DOHH2 (cell line): ENCODE measurements around the gene STAT1.

Source experiments
- H3F3A ChIP-seq: fragments of 200-600 bp; sonication (generic), shearing (Covaris generic); 2 replicates; pipeline ENCODE4 v1.6.0; 2016; ENCODE audit warnings: antibody characterized with exemption, mild to moderate bottlenecking; ENCODE audit not compliant: control insufficient read depth, insufficient read depth
- H3K27ac ChIP-seq: fragments of 200-600 bp; sonication (generic); 2 replicates; pipeline ENCODE4 v1.5.1; 2014; ENCODE audit warnings: low read depth, mild to moderate bottlenecking, low read length, moderate library complexity
- H3K27me3 ChIP-seq: fragments of 200-600 bp; sonication (generic); 2 replicates; pipeline ENCODE4 v1.6.1; 2014; ENCODE audit warnings: mild to moderate bottlenecking, low read length, mixed read lengths; ENCODE audit not compliant: control insufficient read depth
- H3K36me3 ChIP-seq: fragments of 200-600 bp; sonication (generic); 2 replicates; pipeline ENCODE4 v1.6.1; 2014; ENCODE audit warnings: mild to moderate bottlenecking, low read length, moderate library complexity, mixed read lengths; ENCODE audit not compliant: control insufficient read depth
- H3K4me1 ChIP-seq: fragments of 200-600 bp; sonication (generic); 2 replicates; pipeline ENCODE4 v1.6.1; 2014; ENCODE audit warnings: mild to moderate bottlenecking, low read length, mixed read lengths; ENCODE audit not compliant: control insufficient read depth
- H3K4me2 ChIP-seq: fragments of 200-600 bp; sonication (generic); 2 replicates; pipeline ENCODE4 v1.6.0; 2014; ENCODE audit warnings: mild to moderate bottlenecking, low read length, moderate library complexity
- H3K4me3 ChIP-seq: fragments of 200-600 bp; sonication (generic); 2 replicates; pipeline ENCODE4 v1.5.1; 2014; ENCODE audit warnings: mild to moderate bottlenecking, low read length, mixed read lengths
- H3K79me2 ChIP-seq: fragments of 200-600 bp; sonication (generic); 2 replicates; pipeline ENCODE4 v1.6.1; 2014; ENCODE audit warnings: mild to moderate bottlenecking, low read length, mixed read lengths; ENCODE audit not compliant: control insufficient read depth
- H3K9me2 ChIP-seq: fragments of 200-600 bp; sonication (generic); replicated peaks from 2 replicates; pipeline ENCODE4 v1.6.1; 2014; ENCODE audit warnings: mild to moderate bottlenecking, low read length, mixed read lengths; ENCODE audit not compliant: control insufficient read depth
- H3K9me3 ChIP-seq: fragments of 200-600 bp; sonication (generic); 2 replicates; pipeline ENCODE4 v1.6.1; 2014; ENCODE audit warnings: antibody characterized with exemption, low read length, mixed read lengths; ENCODE audit not compliant: control insufficient read depth, insufficient read depth
- H4K20me1 ChIP-seq: fragments of 200-600 bp; sonication (generic); 2 replicates; pipeline ENCODE4 v1.6.0; 2014; ENCODE audit warnings: low read depth, mild to moderate bottlenecking, antibody characterized with exemption, low read length, moderate library complexity; ENCODE audit not compliant: control insufficient read depth, insufficient read depth
- EZH2phosphoT487 ChIP-seq: fragments of 200-600 bp; sonication (generic); IDR thresholded peaks from 2 replicates; pipeline ENCODE4 v1.6.1; 2017; ENCODE audit warnings: borderline replicate concordance, mild to moderate bottlenecking, antibody characterized with exemption, low read length, moderate library complexity, mixed read lengths
- TF ChIP-seq, protein P1 (sequence below): fragments of 200-600 bp; sonication (generic); IDR thresholded peaks from one replicate; pipeline ENCODE4 v1.5.1; 2014; ENCODE audit warnings: antibody characterized with exemption, mild to moderate bottlenecking, low read depth, low read length; ENCODE audit not compliant: poor library complexity, severe bottlenecking

Gene STAT1

DNA sequence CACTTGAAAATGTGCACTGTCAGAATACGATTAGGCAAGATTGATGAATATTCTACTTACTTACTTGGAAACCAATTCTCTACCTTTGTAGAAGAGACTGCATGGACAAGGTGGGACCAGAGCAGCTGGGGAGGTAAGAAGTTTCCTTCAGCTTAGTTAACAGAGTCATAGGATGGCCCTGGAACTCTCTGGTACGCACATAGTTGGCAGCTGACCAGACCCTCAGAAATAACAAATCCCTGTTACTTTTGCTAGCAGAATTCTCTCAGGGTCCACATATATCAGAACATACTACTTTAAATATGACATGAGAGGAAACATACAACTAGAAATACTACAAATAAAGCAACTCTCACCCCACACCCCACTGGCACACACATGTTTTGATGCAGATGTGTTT, 24.8 kb upstream of the STAT1 start:
- Histone ChIP-seq H3K4me1 (no peaks in the 10 kb centered on the region), H4K20me1 (no peaks in the 10 kb centered on the region), H3K27me3 (peaks cover 12% of the 10 kb centered on the region), H3K9me2 (no peaks in the 10 kb centered on the region; the same call in 1 of the 2 replicates), H3K4me3 (no peak overlapping the region), H3K4me2 (no peak overlapping the region), H3F3A (no peaks in the 10 kb centered on the region), H3K27ac (no peak overlapping the region), H3K36me3 (no peaks in the 10 kb centered on the region), H3K9me3 (no peaks in the 10 kb centered on the region), H3K79me2 (no peaks in the 10 kb centered on the region)
- TF ChIP-seq, protein P1, sequence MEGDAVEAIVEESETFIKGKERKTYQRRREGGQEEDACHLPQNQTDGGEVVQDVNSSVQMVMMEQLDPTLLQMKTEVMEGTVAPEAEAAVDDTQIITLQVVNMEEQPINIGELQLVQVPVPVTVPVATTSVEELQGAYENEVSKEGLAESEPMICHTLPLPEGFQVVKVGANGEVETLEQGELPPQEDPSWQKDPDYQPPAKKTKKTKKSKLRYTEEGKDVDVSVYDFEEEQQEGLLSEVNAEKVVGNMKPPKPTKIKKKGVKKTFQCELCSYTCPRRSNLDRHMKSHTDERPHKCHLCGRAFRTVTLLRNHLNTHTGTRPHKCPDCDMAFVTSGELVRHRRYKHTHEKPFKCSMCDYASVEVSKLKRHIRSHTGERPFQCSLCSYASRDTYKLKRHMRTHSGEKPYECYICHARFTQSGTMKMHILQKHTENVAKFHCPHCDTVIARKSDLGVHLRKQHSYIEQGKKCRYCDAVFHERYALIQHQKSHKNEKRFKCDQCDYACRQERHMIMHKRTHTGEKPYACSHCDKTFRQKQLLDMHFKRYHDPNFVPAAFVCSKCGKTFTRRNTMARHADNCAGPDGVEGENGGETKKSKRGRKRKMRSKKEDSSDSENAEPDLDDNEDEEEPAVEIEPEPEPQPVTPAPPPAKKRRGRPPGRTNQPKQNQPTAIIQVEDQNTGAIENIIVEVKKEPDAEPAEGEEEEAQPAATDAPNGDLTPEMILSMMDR = no peak
- no peak for TF ChIP-seq EZH2phosphoT487

DNA sequence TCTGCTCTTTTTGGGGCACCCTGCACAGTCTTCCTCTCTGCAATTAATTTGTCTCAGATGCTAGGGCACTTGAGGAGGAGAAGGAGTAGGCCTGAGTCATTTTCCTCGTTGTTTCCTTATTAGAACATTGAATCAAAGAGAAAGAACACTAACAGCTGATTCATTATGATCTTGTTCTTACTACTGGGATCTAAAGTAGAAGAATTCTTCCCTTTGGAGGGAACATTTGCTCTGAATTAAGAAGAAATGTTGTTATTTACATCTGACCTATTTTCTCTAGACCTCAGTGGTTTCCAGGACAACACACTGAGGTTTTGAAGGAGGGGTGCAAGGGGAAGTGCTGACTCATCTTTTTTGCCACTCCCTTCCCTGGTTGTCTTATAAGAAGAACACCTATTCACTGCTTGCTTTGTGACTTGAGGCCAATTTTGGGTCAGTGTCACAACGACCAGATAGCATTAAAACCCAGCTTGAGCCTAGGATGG, 24.3 kb upstream of the STAT1 start:
- H3F3A ChIP-seq = no peaks in the 10 kb centered on the region
- TF ChIP-seq, protein P1 = no peak
- TF ChIP-seq EZH2phosphoT487 = no peak
- no peak overlapping the region for H3K27ac ChIP-seq
- no peaks in the 10 kb centered on the region; the same call in 1 of the 2 replicates for H3K9me2 ChIP-seq
- H4K20me1 ChIP-seq = no peaks in the 10 kb centered on the region
- peaks cover 12% of the 10 kb centered on the region for H3K27me3 ChIP-seq
- H3K4me1 ChIP-seq = no peaks in the 10 kb centered on the region
- H3K79me2 ChIP-seq = no peaks in the 10 kb centered on the region
- H3K4me3 ChIP-seq = no peak overlapping the region
- no peaks in the 10 kb centered on the region for H3K36me3 ChIP-seq
- H3K4me2 ChIP-seq = no peak overlapping the region
- no peaks in the 10 kb centered on the region for H3K9me3 ChIP-seq

DNA sequence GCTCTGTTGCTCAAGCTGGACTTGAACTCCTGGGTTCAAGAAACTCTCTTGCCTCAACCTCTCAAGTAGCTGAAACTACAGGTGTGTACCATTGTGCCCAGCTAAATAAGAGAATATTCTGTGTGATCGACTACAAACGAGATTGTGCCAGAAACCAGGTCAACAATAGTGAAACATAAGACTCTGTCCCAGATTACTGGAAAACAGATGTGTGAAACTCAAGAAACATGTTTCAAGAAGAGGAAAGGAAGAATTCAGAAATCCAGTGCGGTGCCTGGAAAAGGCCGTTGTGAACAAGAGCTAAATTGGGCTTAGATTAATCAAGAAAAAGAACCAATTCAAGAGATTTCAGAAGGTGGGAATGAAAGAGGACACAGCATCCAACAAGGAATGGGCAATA, 23.4 kb upstream of the STAT1 start:
- H4K20me1 ChIP-seq = no peaks in the 10 kb centered on the region
- no peak overlapping the region for H3K4me3 ChIP-seq
- TF ChIP-seq, protein P1 = no peak
- no peak for TF ChIP-seq EZH2phosphoT487
- H3K9me2 ChIP-seq = no peaks in the 10 kb centered on the region; the same call in 1 of the 2 replicates
- H3K27me3 ChIP-seq = peaks cover 12% of the 10 kb centered on the region
- no peaks in the 10 kb centered on the region for H3K36me3 ChIP-seq
- no peak overlapping the region for H3K4me2 ChIP-seq
- H3K27ac ChIP-seq = no peak overlapping the region
- H3K79me2 ChIP-seq = no peaks in the 10 kb centered on the region
- no peaks in the 10 kb centered on the region for H3F3A ChIP-seq
- H3K4me1 ChIP-seq = no peaks in the 10 kb centered on the region
- no peaks in the 10 kb centered on the region for H3K9me3 ChIP-seq
